Erythroblast (primary cell): ENCODE results near the gene FADS6.

Experiments
- GATA1 ChIP-seq: IDR thresholded peaks from 2 replicates; pipeline ENCODE4 v1.6.1; 2011; ENCODE audit warnings: low read depth, mild to moderate bottlenecking, control low read depth, low read length, moderate library complexity
- POLR2A ChIP-seq: IDR thresholded peaks from 2 replicates; pipeline ENCODE4 v1.6.1; 2011; ENCODE audit warnings: mild to moderate bottlenecking, low read length

DNA sequence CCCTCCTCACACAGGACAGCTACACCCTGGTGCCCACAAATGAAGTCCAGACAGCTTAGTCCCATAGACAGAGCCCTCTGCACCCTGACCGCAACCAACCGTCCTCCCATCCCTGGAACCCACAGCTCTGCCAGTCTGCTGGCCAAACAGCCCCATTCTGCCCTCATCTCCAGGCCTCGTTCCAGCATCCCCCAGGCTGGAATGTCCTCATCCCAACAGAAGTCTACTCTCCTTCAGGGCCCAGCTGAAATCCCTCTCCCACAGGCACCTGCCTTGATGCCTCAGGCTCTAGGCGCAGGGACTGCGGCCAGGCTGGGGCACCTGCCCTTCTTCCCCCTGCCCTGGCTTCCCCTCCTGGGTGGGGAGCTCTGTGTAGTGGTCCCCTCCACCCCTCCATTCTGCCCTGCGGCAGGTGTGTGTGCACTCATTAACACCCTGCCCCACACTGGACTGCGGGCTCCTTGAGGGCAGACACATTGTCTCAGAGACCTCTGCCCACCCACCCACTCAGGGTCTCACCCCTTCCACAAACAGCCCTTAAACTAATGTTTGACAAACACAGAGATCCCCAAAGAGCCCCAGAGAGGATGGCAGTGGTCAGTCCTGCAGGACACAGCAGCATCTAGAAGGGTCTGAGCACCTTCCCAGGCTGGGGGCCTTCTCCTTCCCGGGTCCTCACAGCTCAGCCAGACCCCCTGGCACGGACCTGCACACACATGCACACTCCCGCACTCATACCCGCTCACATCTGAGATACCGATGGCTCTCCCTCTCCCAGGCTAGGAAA, 34.6 kb downstream of the FADS6 start:
- no peak for TF ChIP-seq POLR2A
- no peak for TF ChIP-seq GATA1
